ELR (cell line): ENCODE measurements around the gene ARHGAP10.

Experiments
- DNase-seq: peaks from one replicate; pipeline ENCODE4 v3.0.0-alpha.2; 2015; ENCODE audit warnings: low read depth

Gene ARHGAP10, protein sequence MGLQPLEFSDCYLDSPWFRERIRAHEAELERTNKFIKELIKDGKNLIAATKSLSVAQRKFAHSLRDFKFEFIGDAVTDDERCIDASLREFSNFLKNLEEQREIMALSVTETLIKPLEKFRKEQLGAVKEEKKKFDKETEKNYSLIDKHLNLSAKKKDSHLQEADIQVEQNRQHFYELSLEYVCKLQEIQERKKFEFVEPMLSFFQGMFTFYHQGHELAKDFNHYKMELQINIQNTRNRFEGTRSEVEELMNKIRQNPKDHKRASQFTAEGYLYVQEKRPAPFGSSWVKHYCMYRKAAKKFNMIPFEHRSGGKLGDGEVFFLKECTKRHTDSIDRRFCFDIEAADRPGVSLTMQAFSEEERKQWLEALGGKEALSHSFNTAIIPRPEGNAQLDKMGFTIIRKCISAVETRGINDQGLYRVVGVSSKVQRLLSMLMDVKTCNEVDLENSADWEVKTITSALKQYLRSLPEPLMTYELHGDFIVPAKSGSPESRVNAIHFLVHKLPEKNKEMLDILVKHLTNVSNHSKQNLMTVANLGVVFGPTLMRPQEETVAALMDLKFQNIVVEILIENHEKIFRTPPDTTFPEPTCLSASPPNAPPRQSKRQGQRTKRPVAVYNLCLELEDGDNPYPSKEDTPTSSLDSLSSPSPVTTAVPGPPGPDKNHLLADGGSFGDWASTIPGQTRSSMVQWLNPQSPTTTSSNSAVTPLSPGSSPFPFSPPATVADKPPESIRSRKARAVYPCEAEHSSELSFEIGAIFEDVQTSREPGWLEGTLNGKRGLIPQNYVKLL

DNA sequence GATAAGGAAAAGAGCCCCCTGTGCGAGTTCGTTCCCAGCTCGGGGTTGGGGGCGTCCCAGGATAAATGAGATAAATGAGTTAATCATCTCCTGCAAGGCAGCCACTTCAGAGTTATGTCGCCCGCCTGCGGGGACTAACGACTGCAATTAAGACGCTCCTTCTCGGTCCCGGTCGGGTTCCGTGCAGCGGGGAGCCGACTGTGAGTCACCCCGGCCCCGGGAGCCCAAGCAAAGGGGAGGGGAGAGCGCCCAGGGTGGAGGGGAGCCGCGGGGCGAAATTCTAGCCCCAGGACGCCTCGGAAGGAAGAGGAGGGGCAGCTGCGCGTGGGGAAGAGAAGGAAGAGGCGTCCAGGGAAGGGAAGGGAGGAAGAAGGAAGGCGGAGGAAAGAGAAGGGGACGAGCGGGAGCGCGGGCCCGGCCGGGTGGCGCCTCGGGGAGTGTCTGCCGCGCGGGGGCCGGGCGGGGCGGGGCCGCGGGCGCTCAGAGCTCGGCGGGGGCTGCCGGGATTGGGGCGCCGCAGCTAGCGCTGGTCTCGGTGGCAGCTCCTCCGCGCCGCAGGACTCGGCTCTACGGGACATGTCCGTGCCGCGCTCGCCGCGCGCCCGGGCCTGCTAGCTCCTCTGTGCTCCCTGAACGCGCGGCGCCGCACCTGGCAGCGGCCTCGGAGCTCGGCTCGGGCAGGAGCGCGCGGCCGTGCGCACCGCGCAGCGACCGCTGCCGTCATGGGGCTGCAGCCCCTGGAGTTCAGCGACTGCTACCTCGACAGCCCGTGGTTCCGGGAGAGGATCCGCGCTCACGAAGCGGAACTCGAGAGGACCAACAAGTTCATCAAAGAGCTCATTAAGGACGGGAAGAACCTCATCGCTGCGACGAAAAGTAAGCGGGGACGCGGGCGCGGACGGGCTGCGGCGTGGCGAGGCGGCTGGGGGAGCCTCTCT, at the start of gene ARHGAP10:
TSS of gene ARHGAP10 (plus strand) at position 509 of the 938 bp plus-strand sequence. CDS start at position 723, 214 bp downstream.
- peak; percentile 87 for DNase-seq

DNA sequence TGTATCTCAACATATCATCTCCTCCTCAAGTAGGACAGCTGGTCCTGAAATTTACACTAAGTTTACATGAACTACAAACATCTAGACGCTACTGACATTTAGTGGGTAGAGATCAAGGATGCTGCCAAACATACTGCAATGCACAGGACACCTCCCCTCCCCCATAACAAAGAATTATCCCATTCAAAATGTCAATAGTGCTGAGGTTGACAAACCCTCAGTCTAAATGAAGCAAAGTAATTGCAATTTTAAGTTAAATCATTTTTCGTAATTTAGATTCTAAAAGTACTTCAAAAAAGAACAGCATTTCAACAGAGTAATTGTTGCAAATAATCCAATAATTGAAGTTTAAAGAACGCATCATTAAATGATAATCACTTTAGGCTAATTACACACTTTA, 49.1 kb upstream of the ARHGAP10 start:
- no peak for DNase-seq

DNA sequence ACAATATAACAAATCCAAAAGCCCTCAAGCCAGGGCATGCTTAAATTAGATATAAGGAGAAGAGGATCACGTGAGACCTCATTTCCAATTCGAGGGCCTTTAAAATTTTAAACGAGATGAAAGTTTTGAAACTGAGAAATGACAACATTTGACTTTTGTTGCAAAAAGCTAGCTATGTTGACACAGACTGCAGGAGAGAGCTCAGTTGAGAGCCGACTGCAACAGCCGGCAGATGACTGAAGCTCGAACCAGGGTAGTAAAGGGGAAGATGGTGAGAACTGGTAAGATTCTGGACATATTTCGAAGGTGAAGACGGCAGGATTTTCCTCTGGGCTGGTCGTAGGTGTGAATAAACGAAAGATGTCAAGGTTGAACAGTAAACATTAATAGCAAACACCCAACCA, 48.7 kb upstream of the ARHGAP10 start:
- peak; percentile 32 for DNase-seq

DNA sequence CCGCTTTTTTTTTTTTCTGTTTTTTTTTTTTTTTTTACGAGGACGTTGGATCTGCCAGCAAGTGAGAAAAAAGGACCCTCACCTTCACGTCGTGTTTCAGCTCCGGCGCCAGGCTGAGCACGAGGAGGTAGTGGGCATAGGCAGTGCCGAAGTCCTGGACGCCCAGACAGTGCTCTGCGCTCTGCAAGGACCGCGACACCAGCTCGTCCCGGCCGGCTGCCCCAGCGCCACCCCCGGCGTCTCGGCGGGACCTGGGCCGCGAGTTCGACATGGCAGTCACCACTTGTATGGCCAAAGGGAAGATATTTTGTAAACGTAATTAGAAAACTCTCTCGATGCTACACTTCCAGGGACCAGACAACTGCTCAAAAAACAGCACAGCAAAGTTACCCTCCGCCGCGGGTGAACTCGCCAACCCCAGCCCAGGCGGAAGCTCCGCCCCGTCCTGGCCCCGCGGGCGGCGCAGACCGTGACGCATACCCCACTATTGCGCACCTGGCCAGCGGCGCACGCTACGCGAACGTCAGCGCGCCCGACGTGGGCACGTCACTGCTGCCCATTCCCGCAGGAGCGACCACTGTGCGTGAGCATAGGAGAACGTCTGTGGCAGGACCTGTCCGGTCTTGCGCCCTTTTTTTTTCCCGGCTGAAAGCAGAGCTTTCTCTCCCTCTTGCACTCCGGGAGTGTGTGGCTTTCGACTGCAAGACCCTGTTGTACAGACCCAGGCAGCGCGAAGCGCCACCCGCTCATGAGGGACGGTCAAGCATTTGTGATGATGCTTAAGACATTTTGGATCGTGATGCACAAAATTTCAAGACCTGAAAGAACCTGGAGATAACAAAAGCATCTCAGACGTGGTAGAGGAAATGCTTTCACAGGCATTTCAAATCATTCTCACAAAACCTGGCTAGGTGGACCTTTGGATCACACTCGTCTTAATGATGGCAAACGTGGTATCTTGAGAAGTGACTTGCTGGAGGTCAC, 47.9 kb upstream of the ARHGAP10 start, which contains the start of gene PRMT9:
TSS of gene PRMT9 (minus strand) at position 447 of the 984 bp plus-strand sequence. CDS start at position 271, 176 bp downstream.
- peak; percentile 89 for DNase-seq

DNA sequence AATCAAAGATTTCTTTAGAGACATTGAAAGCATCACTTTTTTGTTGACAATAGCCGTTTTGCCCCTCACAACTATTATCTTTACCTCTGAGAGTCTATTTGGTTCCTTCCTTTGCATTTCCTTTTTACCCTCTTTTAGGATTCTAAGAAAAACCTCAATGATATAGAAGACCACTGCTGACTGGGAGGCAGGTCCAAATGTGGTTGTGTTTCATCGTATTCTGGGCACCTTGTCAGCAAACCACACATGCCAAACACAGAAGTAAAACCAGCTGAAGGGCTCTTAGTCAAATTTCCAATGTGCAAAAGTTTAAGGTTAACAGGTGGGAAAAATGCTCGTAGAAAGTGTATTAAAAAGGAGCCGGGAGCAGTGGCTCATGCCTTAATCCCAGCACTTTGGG, 42.8 kb upstream of the ARHGAP10 start:
- no peak for DNase-seq

DNA sequence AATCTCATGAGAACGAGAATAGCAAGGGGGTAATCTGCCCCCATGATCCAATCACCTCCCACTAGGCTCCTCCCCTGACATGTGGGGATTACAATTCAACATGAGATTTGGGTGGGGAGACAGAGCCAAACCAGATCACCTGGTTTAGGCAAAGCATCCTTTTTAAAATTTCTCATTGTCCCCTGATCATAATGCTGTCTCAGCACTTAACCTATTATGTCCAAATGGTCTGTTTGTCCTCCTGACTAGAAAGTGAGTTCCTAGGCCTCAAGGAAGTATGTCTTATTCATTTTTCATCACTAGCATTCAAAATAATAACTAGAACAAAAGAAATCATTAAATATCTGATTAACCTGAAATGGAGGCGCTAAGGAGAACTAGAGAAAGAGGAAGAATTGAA, 40.1 kb upstream of the ARHGAP10 start:
- no peak for DNase-seq

DNA sequence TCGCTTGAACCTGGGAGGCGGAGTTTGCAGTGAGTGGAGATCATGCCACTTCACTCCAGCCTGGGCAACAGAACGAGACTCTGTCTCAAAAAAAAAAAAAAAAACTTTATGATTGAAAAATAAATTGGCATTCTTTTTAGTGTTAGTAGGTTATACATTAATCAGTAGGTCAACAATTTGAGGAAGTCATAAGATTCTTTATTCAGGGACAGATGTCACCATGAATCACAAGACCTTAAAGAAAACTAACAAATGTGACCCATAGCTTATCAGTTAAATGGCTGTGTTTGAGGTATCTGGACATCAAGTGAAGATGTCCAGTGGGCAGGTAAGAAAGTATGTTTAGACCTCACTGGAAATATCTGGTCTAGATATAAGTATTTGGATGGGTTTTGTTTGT, 38.7 kb upstream of the ARHGAP10 start:
- no peak for DNase-seq

DNA sequence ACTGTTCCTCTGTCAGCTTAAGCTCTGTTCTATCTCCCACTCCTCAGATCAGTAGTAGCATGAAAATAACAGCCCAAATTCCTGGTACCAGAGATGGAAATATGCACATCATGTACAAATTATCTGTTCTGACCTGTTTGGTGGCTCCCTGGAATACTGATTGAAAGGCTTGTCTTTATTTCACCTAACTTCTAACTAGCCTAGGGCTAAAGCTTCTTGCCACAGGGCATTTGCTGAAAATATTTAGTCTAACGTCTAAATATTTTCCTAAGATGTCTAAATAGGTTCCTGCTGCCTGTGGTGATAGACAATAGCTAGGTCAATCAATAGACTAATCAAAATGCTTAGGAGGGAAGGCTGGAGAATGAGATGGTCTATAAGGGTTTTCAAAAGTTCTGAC, 35.0 kb upstream of the ARHGAP10 start:
- no peak for DNase-seq

DNA sequence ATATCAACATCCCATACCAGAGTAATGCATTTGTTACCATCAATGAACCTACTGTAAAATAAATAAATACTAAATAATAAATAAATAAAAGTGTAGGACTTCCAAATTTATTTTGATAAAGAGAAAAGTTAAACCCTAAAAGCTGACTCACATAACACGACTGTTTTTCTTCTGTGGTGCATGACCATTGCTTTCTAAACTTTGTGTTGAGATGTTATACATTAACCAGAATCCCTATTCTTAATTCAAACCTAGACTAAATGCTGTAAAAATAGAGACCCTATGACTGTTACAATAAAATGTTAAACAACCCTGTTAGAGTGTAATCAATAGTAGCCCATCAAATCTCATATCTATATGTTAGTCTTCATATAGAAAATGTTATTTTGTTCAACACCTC, 27.0 kb upstream of the ARHGAP10 start:
- DNase-seq = no peak

DNA sequence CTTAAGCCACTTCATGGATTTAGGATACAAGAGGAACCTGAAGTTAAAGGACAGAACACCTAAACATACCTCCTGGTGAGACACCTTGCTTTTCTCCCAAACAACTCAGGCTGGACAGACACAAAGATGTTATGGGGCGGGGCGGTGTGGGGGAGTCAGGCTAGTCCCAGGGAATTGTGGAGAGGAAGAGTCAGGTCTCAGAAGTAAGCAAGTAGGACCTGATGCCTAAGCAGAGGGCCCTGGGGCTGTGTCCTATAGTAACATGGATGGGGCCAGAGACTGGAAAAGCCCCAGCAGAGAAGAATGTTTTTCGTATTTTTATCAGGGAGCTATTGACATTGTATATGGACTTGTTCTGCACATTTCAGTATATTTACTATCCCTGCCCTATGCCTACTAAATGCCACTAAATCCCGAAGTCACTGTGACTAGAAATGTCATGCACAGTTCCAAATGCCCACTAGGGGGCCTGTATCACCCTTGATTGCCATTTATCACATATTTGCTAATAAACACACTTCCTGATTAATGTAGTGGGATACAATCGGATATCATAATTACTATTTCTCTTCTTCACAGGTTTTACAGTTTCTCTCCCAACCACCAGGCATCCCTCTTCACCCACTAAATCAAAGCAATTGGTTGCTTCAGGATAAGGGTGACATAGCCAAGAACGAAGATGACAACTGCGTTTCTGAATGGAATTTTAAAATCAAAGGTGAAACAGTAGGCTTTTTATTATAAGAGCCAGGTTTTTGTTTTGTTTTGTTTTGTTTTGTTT, 23.8 kb upstream of the ARHGAP10 start:
- peak; percentile 66 for DNase-seq

DNA sequence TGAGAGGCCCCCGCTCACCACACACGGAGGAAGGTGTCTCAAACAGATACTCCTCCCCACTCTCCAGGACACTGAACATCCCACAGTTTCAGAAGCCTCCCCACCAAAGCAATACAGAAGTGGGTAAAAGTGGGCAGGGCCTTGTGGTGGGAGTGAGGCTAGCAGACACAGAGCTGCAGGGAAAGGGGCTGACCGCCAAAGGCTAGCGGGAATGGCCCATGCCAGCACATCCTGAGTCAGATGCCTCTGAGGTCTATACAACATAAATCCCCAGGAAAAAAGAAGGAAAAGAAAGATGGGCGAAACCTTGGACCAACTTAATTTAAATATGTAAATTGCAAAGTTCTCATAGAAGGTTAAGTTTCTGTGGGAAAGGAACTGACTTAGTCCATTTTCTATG, 21.9 kb upstream of the ARHGAP10 start:
- DNase-seq = peak; percentile 94

DNA sequence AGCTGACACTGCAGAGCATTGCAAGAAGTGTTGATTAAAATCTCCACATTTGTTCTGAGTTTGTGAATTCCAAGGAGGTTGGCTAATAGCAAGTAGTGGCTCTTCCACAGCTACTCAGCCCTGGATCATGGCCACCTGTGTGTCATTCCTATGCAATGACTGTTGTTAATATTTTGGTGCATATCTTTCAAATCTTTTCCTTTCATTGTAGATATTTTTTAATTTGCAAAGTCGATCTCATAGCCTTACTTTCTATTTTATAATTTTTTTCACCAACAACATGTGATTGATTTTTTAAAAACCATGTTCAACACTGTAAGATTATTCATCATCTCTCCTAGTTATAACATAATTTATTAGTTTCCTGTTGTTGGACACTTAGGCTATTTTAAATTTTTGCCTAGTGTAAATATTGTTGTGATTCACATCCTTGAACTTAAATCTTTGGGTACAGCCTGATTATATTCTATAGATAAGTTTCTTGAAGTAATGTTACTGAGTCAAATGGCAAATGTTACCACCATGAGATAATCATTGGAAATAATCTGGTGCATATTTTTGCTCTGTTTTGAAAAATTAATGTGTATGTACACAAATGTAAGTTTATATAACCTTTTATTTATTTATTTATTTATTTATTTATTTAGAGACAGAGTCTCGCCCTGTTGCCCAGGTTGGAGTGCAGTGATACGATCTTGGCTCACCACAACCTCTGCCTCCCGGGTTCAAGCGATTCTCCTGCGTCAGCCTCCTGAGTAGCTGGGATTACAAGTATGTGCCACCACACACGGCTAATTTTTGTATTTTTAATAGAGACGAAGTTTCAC, 17.1 kb upstream of the ARHGAP10 start:
- peak; percentile 89 for DNase-seq

DNA sequence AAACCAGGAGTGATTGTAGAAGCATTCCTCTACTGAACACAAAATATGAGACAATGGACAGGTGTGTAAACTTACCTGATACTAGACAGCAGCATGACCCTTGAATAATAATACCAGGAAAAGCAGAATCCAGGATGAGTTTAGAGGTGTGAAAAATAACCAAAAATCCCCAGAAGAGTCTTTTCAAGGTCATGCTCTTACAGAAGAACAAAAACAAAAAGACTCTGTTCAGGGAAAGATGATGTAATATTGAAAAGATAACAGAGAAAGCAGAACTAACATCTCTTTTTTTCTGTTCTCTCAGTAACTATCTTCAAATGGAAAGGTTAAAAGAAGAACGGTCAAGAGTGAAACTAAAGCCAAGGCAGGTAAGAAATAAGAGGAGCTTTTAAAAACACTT, 14.0 kb upstream of the ARHGAP10 start:
- DNase-seq = no peak

DNA sequence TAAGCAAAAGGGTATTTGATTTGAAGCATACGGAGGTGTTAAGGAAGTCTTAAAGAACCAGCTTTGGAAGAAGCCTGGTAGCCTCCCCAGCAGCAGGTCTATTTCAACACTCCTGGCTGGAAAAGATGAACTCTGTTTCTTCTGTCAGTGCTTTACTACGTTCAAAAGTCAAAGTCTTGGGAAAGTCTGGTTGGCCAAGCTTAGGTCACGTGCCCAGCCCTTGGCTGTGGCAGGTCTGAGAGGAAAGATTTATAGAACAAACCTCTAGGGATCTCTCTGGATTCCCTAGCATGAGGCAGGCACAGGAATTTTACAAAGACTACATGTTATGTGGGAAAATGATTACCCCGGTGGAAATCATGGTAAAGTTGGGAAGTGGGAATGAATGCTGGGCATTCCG, 8.6 kb upstream of the ARHGAP10 start:
- no peak for DNase-seq

DNA sequence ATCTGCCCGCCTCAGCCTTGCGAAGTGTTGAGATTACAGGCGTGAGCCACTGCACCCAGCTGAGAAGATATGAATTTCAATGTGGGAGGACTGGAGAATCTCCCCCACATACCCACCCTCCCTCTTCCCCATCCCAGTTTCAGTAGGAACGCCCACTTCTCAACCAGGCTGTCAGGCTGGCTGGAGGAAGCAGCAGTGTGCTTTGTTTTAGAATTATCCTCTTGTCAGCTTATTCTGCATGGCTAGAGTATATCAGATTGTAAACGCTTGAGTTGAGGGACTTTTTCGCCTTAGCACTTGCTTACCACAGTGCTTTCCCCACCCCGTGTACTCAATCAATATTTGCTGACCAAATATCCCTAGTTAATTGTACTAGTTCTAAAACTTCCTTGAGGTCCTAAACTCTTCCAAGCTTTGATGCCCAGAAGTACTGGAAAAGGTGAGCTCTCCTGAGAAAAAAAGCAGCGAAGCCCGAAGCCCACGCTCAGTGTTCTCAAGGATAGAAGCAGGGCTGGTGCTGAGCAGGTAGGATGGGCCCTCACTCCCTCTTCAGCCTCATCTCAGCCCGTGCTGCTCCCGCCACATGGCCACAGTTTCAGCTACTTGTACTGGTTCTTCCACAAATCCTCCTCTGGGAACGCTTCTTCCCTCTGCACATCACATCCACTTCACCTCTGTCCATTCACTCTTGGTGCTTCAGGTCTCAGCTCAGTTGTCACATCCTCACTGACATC, 7.3 kb upstream of the ARHGAP10 start:
- no peak for DNase-seq

DNA sequence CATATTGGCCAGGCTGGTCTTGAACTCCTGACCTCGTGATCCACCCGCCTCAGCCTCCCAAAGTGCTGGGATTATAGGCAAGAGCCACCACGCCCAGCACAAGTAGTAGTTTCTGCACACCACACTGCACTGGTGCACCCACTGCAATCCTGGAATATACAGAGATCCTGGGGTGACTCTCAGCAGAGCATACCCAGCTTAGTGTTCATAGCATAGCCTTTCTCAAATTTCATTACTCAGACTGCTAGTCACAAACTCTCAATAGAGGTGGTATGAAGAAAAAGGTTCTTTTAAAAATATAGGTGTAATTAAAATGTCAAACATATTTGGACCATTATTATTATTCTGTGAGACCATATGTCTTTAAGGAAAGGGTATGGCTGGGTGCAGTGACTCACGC, 6.2 kb upstream of the ARHGAP10 start:
- peak; percentile 38 for DNase-seq

DNA sequence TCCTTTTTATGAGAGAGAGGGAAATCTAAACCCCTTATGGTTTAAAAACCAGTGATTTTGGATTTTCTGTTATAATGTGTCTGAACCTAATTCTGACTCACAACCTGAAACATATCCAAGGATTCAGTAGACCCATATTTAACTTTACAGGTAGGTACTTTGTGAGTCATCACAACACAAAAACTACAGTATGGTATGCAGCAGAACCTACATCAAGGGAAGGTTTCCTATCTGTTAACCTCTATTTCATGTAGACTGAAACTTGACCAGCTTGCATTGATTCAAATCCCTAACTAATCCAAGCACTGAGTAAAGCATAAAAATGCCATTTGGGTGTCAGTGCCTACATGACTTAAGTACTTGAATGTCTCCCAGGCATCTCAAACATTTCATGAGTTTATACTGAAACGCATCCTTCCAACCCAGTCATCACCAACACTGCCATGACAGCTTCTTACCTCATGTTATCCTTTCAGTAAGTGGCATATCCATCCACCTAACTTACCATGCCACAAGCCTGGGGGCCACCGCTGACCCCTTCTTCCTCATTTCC, 4.3 kb upstream of the ARHGAP10 start:
- no peak for DNase-seq

DNA sequence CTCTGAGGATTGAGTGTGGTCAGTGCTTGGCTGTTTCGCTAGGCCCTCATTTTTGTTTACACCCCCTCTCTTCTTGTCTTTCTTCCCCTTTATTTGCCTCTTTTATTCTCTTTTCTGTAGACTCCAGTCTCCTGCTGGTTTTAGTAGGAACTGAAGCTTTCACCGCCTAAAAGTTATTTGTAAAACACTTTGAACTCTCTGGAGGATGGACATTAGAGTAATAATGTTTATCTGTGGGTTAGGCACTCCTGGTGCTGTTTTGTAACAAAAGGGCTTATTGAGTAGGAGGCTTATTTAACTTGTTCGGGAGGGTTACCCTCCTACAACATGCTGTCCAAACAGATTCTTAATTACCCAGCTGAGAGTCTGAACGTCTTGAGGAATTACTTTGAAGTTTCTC, 1.6 kb upstream of the ARHGAP10 start:
- DNase-seq = no peak
